Pulmonary artery endothelial cell (primary cell): Measurements from ENCODE around the gene FSTL4. TPM values are rescaled to one million over a fixed set of nuclear protein-coding genes. Genes with fewer than 3 reads are reported as not detected.
A peak's percentile ranks its signal among the peaks of the same experiment; 100 is the strongest.

ENCODE experiments used
- DNase-seq: peaks from one replicate; pipeline ENCODE4 v3.0.0-alpha.2; 2011; ENCODE audit warnings: low read depth, low spot score
- total RNA-seq: library from RNA; depleted of rRNA; stranded (reverse); fragments of >200 nt; gene quantifications from 2 replicates; pipeline ENCODE4 v1.2.3, GENCODE V29; 2014

FSTL4 gene
- total RNA-seq, 1 donor from 2014 or later: not detected

- DNase-seq: no peak
Observed at GRCh38 chr5:133266966-133267365, 345.4 kb downstream of the FSTL4 start.

- no peak for DNase-seq
Observed at GRCh38 chr5:133266527-133266878, 345.8 kb downstream of the FSTL4 start.

- DNase-seq: no peak
Observed at GRCh38 chr5:133265720-133266526, 346.4 kb downstream of the FSTL4 start.

GRCh38 chr5:133265257-133265656 lies 347.1 kb downstream of the FSTL4 start:
- DNase-seq: no peak

GRCh38 chr5:133262690-133263089 lies 349.7 kb downstream of the FSTL4 start:
- DNase-seq: no peak

GRCh38 chr5:133261993-133262392 lies 350.3 kb downstream of the FSTL4 start:
- DNase-seq: no peak

GRCh38 chr5:133260715-133261114 lies 351.6 kb downstream of the FSTL4 start:
- DNase-seq: no peak

GRCh38 chr5:133259199-133259997 lies 352.9 kb downstream of the FSTL4 start:
- DNase-seq: no peak

- no peak for DNase-seq
Observed at GRCh38 chr5:133257977-133258376, 354.4 kb downstream of the FSTL4 start.

GRCh38 chr5:133256276-133256675 lies 356.1 kb downstream of the FSTL4 start:
- DNase-seq: no peak

- DNase-seq: no peak
Observed at GRCh38 chr5:133254803-133255202, 357.5 kb downstream of the FSTL4 start.

- DNase-seq: no peak
Observed at GRCh38 chr5:133253671-133254070, 358.7 kb downstream of the FSTL4 start.

GRCh38 chr5:133253070-133253469 lies 359.3 kb downstream of the FSTL4 start:
- DNase-seq: no peak

GRCh38 chr5:133252133-133252480 lies 360.2 kb downstream of the FSTL4 start:
- DNase-seq: no peak

- no peak for DNase-seq
Observed at GRCh38 chr5:133251296-133252132, 360.8 kb downstream of the FSTL4 start.

- no peak for DNase-seq
Observed at GRCh38 chr5:133250527-133250926, 361.8 kb downstream of the FSTL4 start.

- no peak for DNase-seq
Observed at GRCh38 chr5:133249593-133249992, 362.7 kb downstream of the FSTL4 start.

GRCh38 chr5:133247881-133248624 lies 364.3 kb downstream of the FSTL4 start:
- DNase-seq: peak; percentile 68

GRCh38 chr5:133247151-133247709 lies 365.1 kb downstream of the FSTL4 start:
- DNase-seq: no peak

- no peak for DNase-seq
Observed at GRCh38 chr5:133246376-133247150, 365.8 kb downstream of the FSTL4 start.
